ENCODE data around the gene JAZF1. TPM values are rescaled to one million over a fixed set of nuclear protein-coding genes. Genes with fewer than 3 reads are reported as not detected.

Gene JAZF1
- polyA plus RNA-seq, 3 donors: 12.1 to 18.1 (median 17.2) TPM

- peak in 2 of 3 donors; percentile 22 to 34 for DNase-seq
- H3K27me3 ChIP-seq (ENCODE audit: control insufficient read depth in 2 of 2, insufficient read depth in 2 of 2, low read length in 2 of 2): no peaks in the 10 kb centered on the region
- H4K20me1 ChIP-seq (ENCODE audit: insufficient read depth, low read length): peaks cover 39% of the 10 kb centered on the region
- H3K9me3 Mint-ChIP-seq: no peaks in the 10 kb centered on the region
- peaks cover 61% of the 10 kb centered on the region for H3K79me2 ChIP-seq (ENCODE audit: insufficient read depth, low read length)
- H3K27me3 Mint-ChIP-seq (ENCODE audit: low read depth in 3 of 3): peaks cover 0 to 3% (median 2%) of the 10 kb centered on the region in 3 donors
- H3K27ac ChIP-seq (ENCODE audit: low read depth in 1 of 2, low read length in 2 of 2): peak overlapping the region in 1 of 2 donors; percentile 77
- WGBS (ENCODE audit: insufficient coverage): 14% methylated on average over 3 of the region's 5 CpGs
- H3K4me3 ChIP-seq (replicated peaks in 1 of 3; ENCODE audit: low read depth in 2 of 3, low read length in 3 of 3): peak overlapping the region; percentile 42 to 89 (median 42)
- H3K4me3 Mint-ChIP-seq: peak overlapping the region; percentile 85 to 87
- peaks cover 6 to 7% of the 10 kb centered on the region in 2 donors for H3K36me3 Mint-ChIP-seq
- intact Hi-C loops (cut with micrococcal nuclease): loop anchor here in 1 of 2 donors (5.0 kb wide), 2 partner anchors 36 to 64 kb away; no protein-coding TSS in a partner anchor
- H3K4me2 ChIP-seq (replicated peaks; ENCODE audit: extremely low read depth, low read length, poor library complexity, severe bottlenecking): peak overlapping the region; percentile 94
- peak overlapping the region; percentile 74 for H2AFZ ChIP-seq (ENCODE audit: insufficient read depth, low read depth, low read length, poor library complexity, severe bottlenecking)
- peaks cover 0 to 6% of the 10 kb centered on the region in 2 donors for H3K36me3 ChIP-seq (replicated peaks in 1 of 2; ENCODE audit: control insufficient read depth in 1 of 2, insufficient read depth in 2 of 2, low read length in 2 of 2)
- no peak for TF ChIP-seq CTCF (IDR thresholded peaks at IDR 0.05)
- peak overlapping the region; percentile 71 for H3K9ac ChIP-seq (ENCODE audit: insufficient read depth, low read length, poor library complexity, severe bottlenecking)
- no peaks in the 10 kb centered on the region for H3K9me3 ChIP-seq (replicated peaks in 1 of 2; ENCODE audit: control insufficient read depth in 1 of 2, insufficient read depth in 1 of 2, low read length in 2 of 2)
- H3K4me1 ChIP-seq (ENCODE audit: control insufficient read depth in 1 of 2, insufficient read depth in 2 of 2, low read length in 2 of 2): peaks cover 26 to 39% of the 10 kb centered on the region in 2 donors
- peaks cover 58% of the 10 kb centered on the region for H3K4me1 Mint-ChIP-seq
- H3K27ac Mint-ChIP-seq: peak overlapping the region; percentile 43 to 89 (median 80)
Observed at GRCh38 chr7:28178599-28178998, 2.0 kb downstream of the JAZF1 start.

- H3K4me1 Mint-ChIP-seq: peaks cover 51% of the 10 kb centered on the region
- H3K4me2 ChIP-seq (replicated peaks; ENCODE audit: extremely low read depth, low read length, poor library complexity, severe bottlenecking): no peak overlapping the region
- peaks cover 46% of the 10 kb centered on the region for H4K20me1 ChIP-seq (ENCODE audit: insufficient read depth, low read length)
- peaks cover 0 to 6% of the 10 kb centered on the region in 2 donors for H3K36me3 ChIP-seq (replicated peaks in 1 of 2; ENCODE audit: control insufficient read depth in 1 of 2, insufficient read depth in 2 of 2, low read length in 2 of 2)
- peaks cover 0 to 3% (median 2%) of the 10 kb centered on the region in 3 donors for H3K27me3 Mint-ChIP-seq (ENCODE audit: low read depth in 3 of 3)
- no peaks in the 10 kb centered on the region for H3K9me3 Mint-ChIP-seq
- no CpG with 5 or more reads among the region's 1 CpG for WGBS (ENCODE audit: insufficient coverage)
- no peaks in the 10 kb centered on the region for H3K9me3 ChIP-seq (replicated peaks in 1 of 2; ENCODE audit: control insufficient read depth in 1 of 2, insufficient read depth in 1 of 2, low read length in 2 of 2)
- H3K9ac ChIP-seq (ENCODE audit: insufficient read depth, low read length, poor library complexity, severe bottlenecking): no peak overlapping the region
- H3K79me2 ChIP-seq (ENCODE audit: insufficient read depth, low read length): peaks cover 68% of the 10 kb centered on the region
- no peak overlapping the region for H3K27ac Mint-ChIP-seq
- H3K4me1 ChIP-seq (ENCODE audit: control insufficient read depth in 1 of 2, insufficient read depth in 2 of 2, low read length in 2 of 2): peaks cover 22 to 32% of the 10 kb centered on the region in 2 donors
- no peaks in the 10 kb centered on the region for H3K27me3 ChIP-seq (ENCODE audit: control insufficient read depth in 2 of 2, insufficient read depth in 2 of 2, low read length in 2 of 2)
- intact Hi-C loops (cut with micrococcal nuclease): loop anchor here in 1 of 2 donors (5.0 kb wide), 2 partner anchors 36 to 64 kb away; no protein-coding TSS in a partner anchor
- no peak for TF ChIP-seq CTCF (IDR thresholded peaks at IDR 0.05)
- no peak overlapping the region for H3K27ac ChIP-seq (ENCODE audit: low read depth in 1 of 2, low read length in 2 of 2)
- peaks cover 6 to 10% of the 10 kb centered on the region in 2 donors for H3K36me3 Mint-ChIP-seq
- no peak overlapping the region for H3K4me3 Mint-ChIP-seq
- H2AFZ ChIP-seq (ENCODE audit: insufficient read depth, low read depth, low read length, poor library complexity, severe bottlenecking): no peak overlapping the region
- DNase-seq: no peak
- no peak overlapping the region for H3K4me3 ChIP-seq (replicated peaks in 1 of 3; ENCODE audit: low read depth in 2 of 3, low read length in 3 of 3)
Observed at GRCh38 chr7:28177836-28178235, 2.8 kb downstream of the JAZF1 start.
